Stomach (tissue), 9 donors: ENCODE data around the gene LSMEM2. TPM values are rescaled to one million over a fixed set of nuclear protein-coding genes. Genes with fewer than 3 reads are reported as not detected.

Experiments
- DNase-seq, 2 donors: peaks; one replicate each; pipeline versions ENCODE4 v3.0.0 to v3.0.0-alpha.2; 2013 to 2019
- H3K27ac ChIP-seq, 5 donors: fragments of 200-600 bp in 4 of 5; sonication (generic) in 4 of 5; one replicate each; pipeline ENCODE4 v1.5.1; 2013 to 2019; ENCODE audit warnings: mild to moderate bottlenecking in 1 of 5, moderate library complexity in 1 of 5
- H3K27me3 ChIP-seq, 3 donors: fragments of 200-600 bp; sonication (generic); one replicate each; pipeline ENCODE4 v1.5.1; 2017 to 2019; ENCODE audit warnings: mixed run types in 1 of 3
- H3K36me3 ChIP-seq, 4 donors: fragments of 200-600 bp; sonication (generic); 1 replicate in 3 of 4; 2 replicates in 1 of 4; pipeline ENCODE4 v1.5.1; 2016 to 2019
- H3K4me1 ChIP-seq, 4 donors: fragments of 200-600 bp; sonication (generic); one replicate each; pipeline ENCODE4 v1.5.1; 2016 to 2019
- H3K4me3 ChIP-seq, 4 donors: fragments of 200-600 bp; sonication (generic) in 3 of 4; one replicate each; pipeline ENCODE4 v1.5.1; 2016 to 2019; ENCODE audit warnings: mild to moderate bottlenecking in 1 of 4
- H3K9me3 ChIP-seq, 4 donors: fragments of 200-600 bp; sonication (generic); one replicate each; pipeline ENCODE4 v1.5.1; 2016 to 2019
- CTCF ChIP-seq, 7 experiments: fragments of 450-650 bp in 4 of 7; fragments of 200-600 bp in 3 of 7; sonication (generic) in 3 of 7; IDR thresholded peaks; one replicate each; pipeline ENCODE4 v1.5.1; 2016 to 2019; ENCODE audit warnings: antibody characterized with exemption in 7 of 7, control low read depth in 2 of 7, mild to moderate bottlenecking in 1 of 7
- EP300 ChIP-seq: sonication (generic); formaldehyde crosslinking; IDR thresholded peaks from one replicate; pipeline ENCODE4 v1.6.1; 2017; ENCODE audit warnings: antibody characterized with exemption
- POLR2A ChIP-seq, 4 donors: fragments of 450-650 bp; IDR thresholded peaks; one replicate each; pipeline ENCODE4 v1.6.1; 2016; ENCODE audit warnings: antibody characterized with exemption in 4 of 4, control low read depth in 2 of 4, mild to moderate bottlenecking in 1 of 4, moderate library complexity in 1 of 4
- POLR2AphosphoS5 ChIP-seq, 3 donors: sonication (generic); formaldehyde crosslinking; IDR thresholded peaks; one replicate each; pipeline ENCODE4 v1.6.1; 2016; ENCODE audit warnings: antibody characterized with exemption in 3 of 3
- WGBS, 5 donors: extraction: QIAGEN DNeasy Blood & Tissue Kit in 3 of 5; methylation state at CpG; one replicate each; pipeline versions ENCODE4 v1.1.5 to v1.1.7; 2013 to 2018; 5-methylcytosine and 5-hydroxymethylcytosine counted together
- intact Hi-C: fragments of 100-400 bp; cut with DNase I; formaldehyde crosslinking; loops from one replicate; pipeline ENCODE4 v1.15.1; 2023; ENCODE audit warnings: low total_unique reads
- polyA plus RNA-seq, 3 donors: library from polyadenylated mRNA; stranded (reverse); fragments of 200-250 nt; gene quantifications; one replicate each; pipeline ENCODE4 v1.2.3, GENCODE V29; 2013
- total RNA-seq, 5 donors: library from RNA; depleted of rRNA; stranded (reverse); fragments of >200 nt; gene quantifications; one replicate each; pipeline versions ENCODE4 v1.1.0 to v1.2.3, GENCODE V29; 2014 to 2016
- donor health status: healthy with polysubstance abuse.
- donor health status: Bipolar disorder and iron deficiency.
- donor health status: healthy.

Gene LSMEM2
- total and polyA plus RNA-seq, 8 donors, result 0.31 to 0.58 TPM; not detected in 6

GRCh38 chr3:50323614-50324199 is 44.8 kb downstream of the LSMEM2 start:
- peak in 1 of 2 donors; percentile 68 for DNase-seq
- H3K9me3 ChIP-seq, result no peaks in the 10 kb centered on the region
- H3K4me1 ChIP-seq, result peaks cover 49 to 88% (median 74%) of the 10 kb centered on the region in 4 donors
- TF ChIP-seq POLR2AphosphoS5 (IDR thresholded peaks at IDR 0.05) (peak in 2 of 3 donors; percentile 49 to 54), EP300 (no peak), CTCF (IDR thresholded peaks at IDR 0.05) (peak in 1 of 7 experiments; percentile 11), POLR2A (IDR thresholded peaks at IDR 0.05) (no peak)
- H3K27ac ChIP-seq, result peak overlapping the region; percentile 91 to 96 (median 95)
- H3K36me3 ChIP-seq, result peaks cover 11 to 33% (median 28%) of the 10 kb centered on the region in 4 donors
- intact Hi-C loops, result no loop called here
- no peaks in the 10 kb centered on the region for H3K27me3 ChIP-seq
- no peak overlapping the region for H3K4me3 ChIP-seq
- 54 to 67% (median 63%) methylated on average over 3 to 5 of the region's 5 CpGs for WGBS, 5 donors

- no peak overlapping the region for H3K4me3 ChIP-seq
- DNase-seq, result peak; percentile 69 to 87
- peak overlapping the region; percentile 33 to 96 (median 95) for H3K27ac ChIP-seq
- peaks cover 41 to 86% (median 71%) of the 10 kb centered on the region in 4 donors for H3K4me1 ChIP-seq
- WGBS, 5 donors, result 43 to 47% (median 45%) methylated on average over 4 of the region's 4 CpGs
- no peaks in the 10 kb centered on the region for H3K9me3 ChIP-seq
- peaks cover 14 to 30% (median 25%) of the 10 kb centered on the region in 4 donors for H3K36me3 ChIP-seq
- intact Hi-C loops, result no loop called here
- H3K27me3 ChIP-seq, result no peaks in the 10 kb centered on the region
- TF ChIP-seq POLR2A (IDR thresholded peaks at IDR 0.05) (no peak), EP300 (no peak), CTCF (IDR thresholded peaks at IDR 0.05) (peak in 5 of 7 experiments; percentile 80 to 89 (median 83)), POLR2AphosphoS5 (IDR thresholded peaks at IDR 0.05) (peak in 1 of 3 donors; percentile 5)
These were observed 45.6 kb downstream of the LSMEM2 start for GRCh38 chr3:50324351-50325112.

GRCh38 chr3:50325113-50325480 is 46.2 kb downstream of the LSMEM2 start:
- no peak for DNase-seq
- H3K27me3 ChIP-seq, result no peaks in the 10 kb centered on the region
- no peak overlapping the region for H3K4me3 ChIP-seq
- peaks cover 20 to 32% (median 29%) of the 10 kb centered on the region in 4 donors for H3K36me3 ChIP-seq
- peaks cover 35 to 81% (median 66%) of the 10 kb centered on the region in 4 donors for H3K4me1 ChIP-seq
- peak overlapping the region in 4 of 5 donors; percentile 94 to 96 (median 96) for H3K27ac ChIP-seq
- TF ChIP-seq POLR2A (IDR thresholded peaks at IDR 0.05) (no peak), POLR2AphosphoS5 (IDR thresholded peaks at IDR 0.05) (no peak), CTCF (IDR thresholded peaks at IDR 0.05) (no peak), EP300 (no peak)
- WGBS, 5 donors, result 67 to 92% (median 78%) methylated on average over 1 to 2 of the region's 2 CpGs
- no peaks in the 10 kb centered on the region for H3K9me3 ChIP-seq
- intact Hi-C loops, result no loop called here

- H3K27ac ChIP-seq, result peak overlapping the region in 3 of 5 donors; percentile 94 to 96 (median 95)
- DNase-seq, result no peak
- 75 to 89% (median 86%) methylated on average over 11 of the region's 11 CpGs for WGBS, 5 donors
- peaks cover 25 to 37% (median 34%) of the 10 kb centered on the region in 4 donors for H3K36me3 ChIP-seq
- peaks cover 30 to 75% (median 60%) of the 10 kb centered on the region in 4 donors for H3K4me1 ChIP-seq
- H3K27me3 ChIP-seq, result no peaks in the 10 kb centered on the region
- H3K9me3 ChIP-seq, result no peaks in the 10 kb centered on the region
- no peak overlapping the region for H3K4me3 ChIP-seq
- intact Hi-C loops, result no loop called here
- TF ChIP-seq EP300 (no peak), POLR2AphosphoS5 (IDR thresholded peaks at IDR 0.05) (no peak), POLR2A (IDR thresholded peaks at IDR 0.05) (no peak), CTCF (IDR thresholded peaks at IDR 0.05) (no peak)
These were observed 46.8 kb downstream of the LSMEM2 start for GRCh38 chr3:50325497-50326181.
